Activated T-helper 1 cell treated with Interleukin-2 at 50 U/mL for 16 hours (primary cell): Measurements from ENCODE around the gene DNAH9.

Experiments used
- DNase-seq: peaks from one replicate; pipeline ENCODE4 v3.0.0-alpha.2; 2020; ENCODE audit warnings: low read depth

Gene DNAH9

DNA sequence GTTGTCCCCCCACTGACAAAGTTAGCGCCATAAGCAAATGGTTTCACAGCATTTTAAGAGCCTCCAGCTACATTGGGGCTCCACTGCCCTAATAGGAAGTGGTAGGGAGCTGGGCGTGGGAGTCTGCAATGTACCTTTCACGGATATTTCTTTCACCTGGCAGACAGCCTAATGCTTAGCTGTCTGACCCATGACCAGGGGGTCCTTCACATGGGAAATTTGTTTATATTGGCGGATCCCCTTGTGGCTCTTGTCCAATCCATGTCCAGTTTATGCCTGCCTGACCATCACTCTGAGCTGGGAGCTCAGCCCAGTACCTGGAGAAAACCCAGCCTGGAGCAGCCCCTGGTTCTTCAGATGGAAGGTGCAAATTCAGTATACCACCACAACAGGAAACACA lies 254.0 kb downstream of the DNAH9 start:
- no peak for DNase-seq

DNA sequence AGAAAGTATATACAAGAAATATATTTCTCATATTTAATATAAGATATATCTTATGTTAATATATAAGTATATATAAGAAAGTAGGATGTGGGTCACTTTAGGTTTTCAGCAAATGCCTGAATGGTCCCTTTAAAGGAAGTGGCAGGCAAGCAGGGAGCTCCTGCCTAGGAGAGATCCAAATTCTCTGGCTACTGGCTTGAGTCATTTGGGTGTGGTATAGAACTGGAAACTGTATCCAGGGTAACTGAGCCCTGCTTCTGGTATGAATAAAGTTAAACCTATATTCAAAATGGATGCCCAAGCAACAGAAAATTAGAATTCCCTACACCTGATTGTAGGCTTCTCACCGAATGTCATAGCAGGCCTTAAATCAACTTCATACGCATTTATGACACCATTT lies 254.6 kb downstream of the DNAH9 start:
- DNase-seq, result no peak

DNA sequence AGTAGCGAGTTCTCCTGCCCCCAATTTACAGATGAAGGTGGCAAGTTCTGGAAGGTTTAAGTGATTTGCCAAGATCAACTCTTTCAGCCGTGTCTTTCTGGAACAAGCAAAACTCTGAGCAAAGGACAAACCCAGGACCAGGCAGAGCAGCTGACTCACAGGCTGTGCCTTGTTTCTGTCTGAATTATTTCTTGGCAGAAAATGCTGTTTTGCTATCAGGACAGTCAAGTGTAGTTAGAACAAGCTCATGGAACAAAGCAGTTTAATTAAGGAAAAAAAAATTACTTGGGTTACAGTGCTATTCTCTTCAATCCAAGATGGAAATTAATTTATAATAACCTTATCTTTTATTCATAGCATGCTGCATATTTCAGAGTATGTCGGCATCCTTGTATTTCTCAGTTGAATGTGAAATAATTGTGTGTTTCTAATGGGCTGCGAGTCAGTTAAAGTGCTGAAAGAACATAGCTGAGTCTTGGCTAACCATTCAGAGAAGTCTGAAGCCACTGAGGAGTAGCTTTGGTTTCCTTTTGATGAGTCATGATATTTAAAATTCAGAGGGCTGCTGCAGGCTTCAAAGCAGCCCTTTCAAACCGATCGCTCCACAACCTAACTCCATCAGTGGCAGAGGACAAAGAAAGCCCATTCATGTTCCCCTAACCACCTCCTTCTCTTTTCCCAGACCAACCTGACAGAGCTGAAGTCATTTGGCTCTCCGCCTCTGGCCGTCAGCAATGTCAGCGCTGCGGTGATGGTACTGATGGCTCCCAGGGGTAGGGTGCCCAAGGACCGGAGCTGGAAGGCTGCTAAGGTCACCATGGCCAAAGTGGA lies 255.3 kb downstream of the DNAH9 start:
- DNase-seq, result no peak

DNA sequence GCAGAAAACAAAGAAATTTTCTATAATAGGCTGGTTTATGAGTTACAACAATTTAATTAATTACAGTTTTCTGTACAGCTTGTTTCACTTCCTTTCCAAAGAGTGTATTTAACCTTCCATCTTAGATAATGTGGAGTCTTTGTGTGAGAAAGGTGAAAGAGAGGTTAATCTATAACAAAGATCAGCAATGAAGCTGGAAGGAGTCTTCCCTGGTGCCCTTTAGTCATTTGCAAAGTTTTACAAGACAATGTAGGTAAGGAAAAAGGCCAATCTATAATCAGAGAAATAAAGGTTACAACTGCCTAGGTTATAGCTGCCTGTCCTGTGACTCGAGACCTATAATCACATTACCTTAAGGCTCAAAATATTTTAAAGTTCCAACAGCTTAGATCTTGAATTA lies 257.0 kb downstream of the DNAH9 start:
- DNase-seq, result no peak

DNA sequence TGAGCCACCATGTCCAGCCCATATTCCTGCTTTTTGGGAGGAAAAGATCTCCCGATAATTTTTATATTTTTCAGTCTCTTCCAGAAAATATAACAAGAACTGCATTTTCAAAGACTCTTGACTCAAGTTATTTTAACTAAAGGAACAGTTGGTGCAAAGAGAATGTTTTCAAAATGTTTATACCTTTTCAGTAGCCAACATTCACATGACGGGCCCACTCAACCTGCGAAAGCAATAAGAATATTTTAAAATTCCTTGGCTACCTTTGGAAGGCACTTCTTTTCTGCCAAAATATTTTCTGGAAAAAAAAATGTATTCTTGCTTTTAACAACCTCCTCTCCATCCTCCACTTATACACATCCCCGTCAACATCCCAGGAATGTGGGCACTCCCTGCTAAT lies 258.7 kb downstream of the DNAH9 start:
- DNase-seq, result no peak

DNA sequence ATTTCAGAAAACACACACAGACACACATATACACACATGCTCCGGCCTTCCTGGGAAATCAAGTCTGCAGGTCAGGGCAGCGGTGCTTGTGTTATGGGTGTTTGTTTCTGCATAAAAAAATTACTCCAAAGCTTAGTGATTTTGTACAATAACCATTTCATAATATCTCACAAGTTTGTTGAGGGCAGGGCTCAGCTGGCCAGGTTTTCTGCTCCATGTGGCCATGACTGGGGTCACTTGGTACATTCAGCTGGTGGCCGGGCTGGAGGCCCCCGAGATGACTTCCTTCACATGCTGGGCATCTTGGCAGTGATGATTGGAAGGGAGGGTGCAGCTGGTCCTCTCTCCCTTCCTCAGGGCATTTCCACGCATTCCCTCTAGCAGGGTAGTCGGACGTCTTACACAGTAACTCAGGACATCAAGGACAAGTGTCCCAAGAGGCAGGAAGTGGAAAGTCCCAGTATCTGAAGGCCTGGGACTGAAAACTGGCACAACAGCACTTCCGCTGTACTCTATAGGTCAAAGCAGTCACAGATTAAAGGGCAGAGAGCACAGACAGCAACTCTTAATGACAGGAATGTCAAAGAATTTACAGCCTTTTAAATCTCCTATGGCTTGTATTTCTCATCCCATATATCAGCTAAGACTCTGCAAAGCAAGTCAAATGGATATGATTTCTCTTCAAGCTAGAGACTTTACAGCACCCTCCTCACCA lies 271.6 kb downstream of the DNAH9 start:
- no peak for DNase-seq

DNA sequence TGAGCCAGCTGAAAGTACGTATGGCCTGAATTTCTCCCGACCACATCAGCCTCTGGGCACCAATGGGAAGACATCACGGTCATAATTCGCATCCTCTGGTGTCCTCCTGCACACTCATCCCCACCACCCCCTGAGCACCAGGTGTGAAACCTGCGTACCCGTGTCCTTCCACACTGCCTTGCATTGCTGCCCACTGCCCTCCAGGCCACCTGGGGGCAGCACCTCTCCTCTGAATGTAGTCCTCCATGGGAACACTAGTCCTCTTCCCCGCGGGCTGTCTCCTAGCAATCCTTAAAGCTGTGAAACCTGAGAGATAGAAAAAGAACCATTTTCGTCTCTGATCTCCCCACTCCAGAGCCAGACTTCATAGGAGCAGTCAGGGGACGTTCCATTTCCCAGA lies 273.5 kb downstream of the DNAH9 start:
- no peak for DNase-seq

DNA sequence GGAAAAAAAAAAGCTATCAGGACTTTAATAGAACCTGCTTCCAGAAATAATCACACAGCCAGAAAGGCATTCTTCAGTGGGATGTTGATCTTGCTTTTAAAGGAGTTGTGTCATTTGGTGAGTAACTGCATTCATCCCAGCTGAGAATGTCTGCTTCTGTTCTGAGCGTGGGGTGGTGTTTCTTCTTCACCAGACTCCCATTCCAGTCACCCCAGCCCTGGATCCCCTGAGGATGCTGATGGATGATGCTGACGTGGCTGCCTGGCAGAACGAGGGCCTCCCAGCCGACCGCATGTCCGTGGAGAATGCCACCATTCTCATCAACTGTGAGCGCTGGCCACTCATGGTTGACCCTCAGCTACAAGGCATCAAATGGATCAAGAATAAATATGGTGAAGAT lies 276.5 kb downstream of the DNAH9 start:
- no peak for DNase-seq

DNA sequence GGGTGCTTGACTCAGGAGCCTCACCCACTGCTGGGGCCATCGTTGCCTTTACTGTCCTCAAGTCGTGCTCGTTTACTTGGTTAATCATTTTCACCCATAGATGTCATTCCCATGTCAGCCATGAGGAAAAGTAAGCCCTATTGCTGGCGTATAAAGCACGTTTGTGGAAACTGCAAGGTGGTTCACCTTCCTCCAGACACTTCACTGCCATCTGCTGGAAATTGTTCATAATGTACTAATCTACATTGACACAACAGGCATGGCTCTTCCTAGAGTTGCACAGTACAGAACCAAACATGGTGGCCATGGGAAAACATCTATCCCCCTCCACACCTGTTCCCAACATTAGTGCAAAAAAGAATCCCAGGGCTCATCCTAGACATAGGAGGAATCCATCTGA lies 282.4 kb downstream of the DNAH9 start:
- no peak for DNase-seq

DNA sequence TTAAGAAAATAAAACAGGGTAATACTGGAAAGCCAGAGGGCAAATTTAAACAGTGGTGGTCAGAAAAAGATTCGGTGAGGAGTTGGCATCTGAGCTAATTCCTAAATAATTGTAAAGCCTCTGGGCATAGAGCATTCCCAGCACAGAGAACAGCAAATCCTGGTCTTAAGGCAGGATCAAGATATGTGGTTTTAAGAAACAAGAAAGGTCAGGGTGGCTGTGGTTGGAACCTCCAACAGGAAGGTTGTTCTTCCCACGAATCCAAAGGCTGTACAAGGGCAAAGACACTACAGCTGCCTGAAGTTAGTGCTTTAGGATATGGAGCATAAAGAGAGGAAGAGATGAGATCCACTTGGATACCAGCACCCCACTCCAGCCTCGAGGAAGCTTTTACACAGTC lies 284.4 kb downstream of the DNAH9 start:
- no peak for DNase-seq

DNA sequence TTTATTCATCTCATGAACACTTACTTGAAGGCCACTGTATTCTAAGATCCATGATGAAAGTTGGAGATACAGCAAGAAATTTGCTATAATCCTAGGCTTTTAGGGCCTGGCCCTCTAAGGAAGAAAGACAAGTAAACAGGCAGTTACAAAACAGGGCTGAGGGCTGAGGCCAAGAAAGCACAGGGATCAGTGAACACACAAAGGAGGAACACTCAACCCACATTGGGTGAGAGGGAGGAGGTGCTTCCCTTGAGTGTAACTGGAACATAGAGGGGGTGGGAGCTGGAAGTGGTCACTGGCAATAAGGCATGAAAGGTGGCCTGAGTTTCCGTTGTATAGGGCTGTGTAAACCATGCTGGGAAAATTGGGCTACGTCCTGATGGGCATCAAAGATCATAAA lies 286.8 kb downstream of the DNAH9 start:
- no peak for DNase-seq

DNA sequence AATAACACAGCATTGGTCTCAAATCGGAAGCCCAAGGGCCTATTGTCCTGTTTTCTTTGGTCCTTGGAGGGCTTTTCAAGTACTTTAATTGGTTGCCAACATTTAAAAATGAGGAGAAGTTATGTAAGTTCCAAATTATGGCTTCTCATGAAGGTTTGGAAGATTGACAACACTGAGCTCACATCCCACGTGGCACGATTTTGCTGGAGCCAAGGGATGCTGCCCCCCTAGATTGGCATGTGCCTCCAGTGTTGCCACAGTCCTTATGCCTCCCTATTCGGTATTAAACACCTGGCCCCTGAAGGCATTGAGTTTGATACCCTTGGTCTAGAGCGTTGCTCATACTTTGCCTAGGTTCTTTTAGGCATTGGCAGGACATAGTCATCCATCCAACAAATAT lies 291.0 kb downstream of the DNAH9 start:
- DNase-seq, result no peak

DNA sequence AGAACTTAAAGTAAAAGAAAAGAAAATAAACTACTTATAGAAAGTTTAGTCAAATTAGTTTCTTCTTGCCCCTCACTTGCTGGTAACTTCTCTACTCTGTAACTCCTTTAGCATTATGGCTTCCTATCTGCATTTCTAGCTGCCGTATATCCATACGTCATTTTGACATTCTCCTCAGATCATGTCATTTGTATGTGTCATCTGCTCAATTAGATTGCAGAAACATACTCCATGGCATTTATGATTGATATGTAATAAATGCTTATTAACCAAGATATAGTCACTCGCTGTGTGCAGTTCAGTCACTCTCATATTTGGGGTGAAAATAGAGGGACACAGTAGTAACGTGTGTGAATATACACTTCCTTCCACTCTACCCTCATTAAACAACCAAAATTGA lies 295.6 kb downstream of the DNAH9 start:
- no peak for DNase-seq

DNA sequence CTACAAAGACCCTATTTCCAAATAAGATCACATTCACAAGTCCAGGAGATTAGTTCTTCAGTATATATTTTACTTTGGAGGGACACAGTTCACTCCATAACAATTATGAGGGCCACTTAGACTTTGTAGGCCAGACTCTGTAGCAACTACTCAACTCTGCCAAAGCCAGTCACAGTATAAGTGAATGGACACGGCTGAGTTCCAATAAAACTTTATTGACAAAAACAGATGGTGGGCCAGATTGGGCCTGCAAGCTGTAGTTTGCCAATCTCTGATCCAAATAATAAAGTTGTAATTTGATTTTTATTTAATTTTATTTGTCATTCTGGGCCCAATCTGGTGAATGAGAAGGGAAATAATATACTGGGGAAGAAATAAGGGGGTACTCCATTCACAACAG lies 297.9 kb downstream of the DNAH9 start:
- DNase-seq, result no peak

DNA sequence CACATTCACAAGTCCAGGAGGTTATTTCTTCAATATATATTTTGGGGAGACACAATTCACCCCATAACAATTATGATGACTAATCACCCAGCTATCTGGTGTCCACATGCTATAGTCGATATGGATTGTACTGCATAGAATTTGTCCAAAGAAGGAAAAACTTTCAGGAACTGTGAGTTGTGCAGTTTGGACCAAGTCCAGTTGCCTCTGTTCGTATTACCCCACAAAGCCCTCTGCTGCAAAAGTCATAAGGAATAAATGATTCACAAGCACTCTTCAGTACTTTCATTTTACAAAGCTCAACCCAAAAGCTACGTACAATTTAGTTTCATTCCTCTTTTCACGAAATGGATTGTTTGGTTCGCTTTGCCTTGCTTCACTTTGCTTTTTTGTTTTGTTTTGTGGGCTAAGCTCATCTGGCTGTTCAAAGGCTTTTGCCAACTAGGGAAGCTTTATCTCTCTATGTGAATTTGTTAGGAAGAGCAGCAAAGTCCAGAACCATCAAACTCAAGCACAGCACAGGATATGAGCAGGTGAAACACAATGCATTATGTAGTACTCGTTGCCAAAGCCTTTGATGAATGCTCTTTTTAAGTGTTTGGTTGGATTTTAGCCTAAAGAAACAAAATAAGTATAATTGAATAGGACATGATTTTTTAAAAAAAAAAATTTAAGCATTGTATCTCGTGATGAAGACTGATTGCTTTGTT lies 300.4 kb downstream of the DNAH9 start:
- no peak for DNase-seq

DNA sequence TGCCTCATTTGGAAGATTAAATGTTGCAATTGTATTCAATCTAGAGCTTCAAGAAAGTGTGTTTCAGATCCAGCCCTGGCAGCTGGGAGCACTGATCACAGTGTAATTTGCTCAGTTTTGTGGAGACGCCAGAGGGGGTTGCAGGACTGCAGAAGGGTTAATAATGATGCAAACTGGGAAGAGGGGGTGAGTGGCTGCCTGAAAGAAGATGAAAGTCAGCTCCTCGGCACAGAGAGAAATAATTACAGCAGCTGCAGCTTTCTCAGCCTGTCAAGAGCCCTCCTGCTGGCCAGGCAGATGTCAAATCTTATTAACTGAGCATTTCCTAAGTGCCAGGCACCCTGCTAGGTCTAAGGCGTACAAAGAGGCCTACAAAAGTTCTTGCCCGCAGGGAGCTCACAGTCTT lies 301.3 kb downstream of the DNAH9 start:
- no peak for DNase-seq

DNA sequence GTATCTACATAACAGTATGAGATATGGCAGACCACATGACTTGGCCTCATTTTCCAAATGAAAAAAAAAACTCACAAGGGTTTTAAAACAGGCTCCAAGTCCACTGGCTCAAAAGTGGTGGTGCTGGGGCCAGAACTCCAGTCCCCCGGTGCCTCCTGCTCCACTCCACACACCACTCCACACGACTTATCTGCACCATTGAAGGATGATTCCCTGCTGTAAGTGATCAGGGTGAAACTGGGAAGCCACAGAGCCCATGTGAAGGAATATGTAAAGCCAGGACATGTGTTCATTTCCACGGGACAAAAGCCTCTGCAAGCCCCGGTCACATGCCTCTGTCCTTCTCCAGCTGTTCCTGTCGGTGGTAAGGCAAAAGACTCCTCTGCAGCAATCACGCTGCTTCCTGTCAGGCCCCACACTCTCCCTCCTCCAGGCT lies 301.8 kb downstream of the DNAH9 start:
- DNase-seq, result no peak

DNA sequence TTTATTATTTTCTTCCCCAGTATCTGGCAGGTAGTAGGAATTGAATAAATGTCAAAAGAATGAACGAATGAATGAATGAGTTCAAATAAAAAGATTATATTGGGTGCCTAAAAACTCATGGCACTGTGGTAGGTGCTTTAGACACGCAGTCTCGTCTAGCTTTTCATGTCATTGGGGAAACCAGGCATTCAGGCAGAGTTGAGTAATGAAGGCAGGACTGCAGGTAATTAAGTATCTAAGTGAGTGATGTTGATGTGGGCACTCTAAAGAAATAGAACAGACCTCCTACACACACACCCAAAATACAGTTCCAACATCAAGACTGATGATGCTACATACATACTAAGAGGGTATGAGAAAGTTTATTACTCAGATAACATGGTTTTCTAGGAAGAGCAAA lies 302.4 kb downstream of the DNAH9 start:
- DNase-seq, result no peak

DNA sequence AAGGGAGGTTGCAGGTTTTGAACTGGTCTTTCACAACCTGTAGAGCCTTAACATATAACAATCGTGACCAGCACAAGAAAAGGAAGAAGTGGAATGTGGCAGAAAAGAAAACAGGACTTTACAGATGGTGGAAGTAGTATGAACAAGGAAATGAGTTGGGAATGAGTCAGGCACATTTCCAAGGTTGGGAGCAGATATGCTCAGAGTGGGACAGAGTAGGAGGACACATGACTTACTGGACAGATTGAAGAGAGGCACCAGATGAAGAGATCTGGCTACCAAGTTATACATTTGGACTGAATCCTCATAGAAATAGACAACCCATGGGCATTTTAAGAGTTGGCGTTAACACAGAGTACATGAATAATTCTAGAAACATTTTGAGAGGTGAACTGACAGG lies 303.7 kb downstream of the DNAH9 start:
- no peak for DNase-seq

DNA sequence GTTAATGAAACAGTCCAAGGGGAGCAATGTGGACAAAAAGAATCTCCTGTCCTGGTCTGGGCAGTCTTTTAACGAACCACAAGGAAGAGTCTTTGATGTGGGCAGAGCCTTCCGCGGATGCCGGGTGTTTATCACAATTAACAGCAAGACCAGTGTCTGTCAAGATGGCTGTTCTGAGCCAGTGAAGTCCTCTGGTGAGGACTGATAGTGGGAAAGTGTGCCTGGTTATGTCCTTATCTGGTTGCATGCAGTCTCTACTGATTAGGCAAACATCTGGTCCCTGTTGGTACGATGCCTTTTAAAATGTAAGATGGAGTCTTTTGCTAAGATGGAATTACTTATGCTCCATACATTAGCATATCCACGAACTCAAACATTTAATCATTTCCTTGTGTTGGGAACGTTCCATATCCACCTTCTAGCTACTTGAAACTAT lies 310.5 kb downstream of the DNAH9 start:
- DNase-seq, result no peak

DNA sequence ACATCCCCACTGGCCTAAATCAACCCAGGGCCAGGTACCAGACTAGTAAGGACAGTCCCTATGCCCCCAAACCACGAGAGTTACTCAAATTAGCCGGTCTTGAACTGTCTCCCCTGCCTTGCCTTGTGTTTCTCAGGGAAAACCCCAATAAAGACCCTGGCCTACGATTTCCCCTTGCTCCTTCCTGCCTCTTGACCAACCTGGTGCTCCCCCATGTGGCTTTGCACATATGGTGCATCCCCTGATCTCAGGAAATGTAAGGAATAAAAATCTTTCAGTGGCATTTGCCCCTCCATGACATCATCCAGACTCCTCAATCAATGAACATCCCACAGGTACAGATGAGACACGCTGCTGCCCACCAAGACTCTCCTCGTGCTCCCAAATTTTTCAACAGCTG lies 311.1 kb downstream of the DNAH9 start:
- DNase-seq, result no peak

DNA sequence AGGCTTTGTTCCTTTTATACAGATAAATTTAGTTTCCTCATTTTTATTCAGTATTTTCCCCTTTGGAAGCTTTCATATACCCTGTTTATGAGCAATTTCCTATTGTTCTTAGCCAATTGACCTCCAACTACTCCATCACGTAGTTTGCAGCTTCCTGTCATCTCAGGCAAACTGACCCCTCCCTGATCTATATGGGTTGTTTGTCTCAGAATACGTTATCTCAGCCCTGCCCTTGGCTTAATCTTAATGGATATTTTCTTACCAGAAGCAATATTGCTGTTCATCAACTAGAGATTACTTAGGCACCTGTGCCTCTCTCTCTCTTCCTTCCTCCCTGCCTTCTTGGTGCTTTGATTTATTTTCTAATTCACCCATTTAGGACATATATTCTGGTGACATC lies 317.8 kb downstream of the DNAH9 start:
- DNase-seq, result no peak

DNA sequence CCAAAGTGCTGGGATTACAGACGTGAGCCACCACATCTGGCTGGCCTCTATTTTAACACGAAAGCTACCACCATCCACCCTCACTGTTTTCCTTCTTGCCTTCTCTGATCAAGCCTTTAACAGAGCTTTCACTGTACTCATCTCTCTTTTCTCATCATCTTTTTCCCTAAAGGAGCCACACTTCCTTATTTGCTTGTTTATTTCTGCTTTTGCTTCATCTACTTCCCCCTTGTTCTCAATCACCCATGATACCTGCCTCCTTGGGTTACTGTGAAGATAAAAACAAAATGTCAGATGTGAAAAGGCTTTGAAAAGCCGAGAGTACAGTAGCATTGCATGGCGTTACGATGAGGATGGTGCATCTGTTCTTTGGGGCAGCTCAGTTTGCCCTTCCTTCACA lies 319.1 kb downstream of the DNAH9 start:
- no peak for DNase-seq
